ENCODE results near the gene TMC2. TPM values are rescaled to one million over a fixed set of nuclear protein-coding genes. Genes with fewer than 3 reads are reported as not detected.

TMC2 gene
- total RNA-seq, 1 experiment from 2014 or later = not detected

DNA sequence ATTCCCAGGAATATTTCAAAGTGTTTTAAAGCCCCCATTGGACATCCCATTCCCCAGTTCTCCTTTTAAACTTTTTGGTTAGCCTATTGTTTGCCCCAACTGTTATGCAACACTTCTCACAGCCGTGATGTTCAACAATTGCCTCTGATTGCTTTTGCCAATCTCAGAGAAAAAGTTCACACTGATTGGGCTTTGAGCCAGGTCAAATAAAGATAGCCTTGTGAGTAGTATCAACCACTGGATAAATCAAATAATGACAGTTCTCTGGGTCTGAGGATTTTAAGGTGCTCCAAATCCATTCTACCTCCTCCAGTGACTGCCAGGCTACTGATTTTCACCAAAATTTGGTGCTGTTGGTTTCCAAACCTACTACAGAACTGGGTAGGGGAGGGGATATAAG, 97.0 kb downstream of the TMC2 start:
- H3K36me3 ChIP-seq (ENCODE audit: insufficient read depth, low read length, poor library complexity, severe bottlenecking) = no peaks in the 10 kb centered on the region
- peaks cover 15% of the 10 kb centered on the region for H3K27me3 ChIP-seq (replicated peaks; ENCODE audit: insufficient read depth, low read depth, low read length, poor library complexity)
- ChIA-PET POLR2A (ENCODE audit: low non-redundant PET) (no interaction called here), CTCF (no interaction called here)
- no peaks in the 10 kb centered on the region for H3K4me1 ChIP-seq (ENCODE audit: insufficient read depth, low read length, poor library complexity, severe bottlenecking)
- BruUV-seq (replicated peaks) = no TSS peak
- DNase-seq (ENCODE audit: low spot score) = no peak
- no peaks in the 10 kb centered on the region for H3K9me3 ChIP-seq (ENCODE audit: low read depth, low read length, poor library complexity, severe bottlenecking)
- intact Hi-C loops (cut with micrococcal nuclease; ENCODE audit: unreplicated experiment) = no loop called here
- no peak for TF ChIP-seq EZH2 (IDR thresholded peaks at IDR 0.05; ENCODE audit: borderline replicate concordance, low read depth, low read length, poor library complexity, severe bottlenecking)
- TF ChIP-seq, protein P1, sequence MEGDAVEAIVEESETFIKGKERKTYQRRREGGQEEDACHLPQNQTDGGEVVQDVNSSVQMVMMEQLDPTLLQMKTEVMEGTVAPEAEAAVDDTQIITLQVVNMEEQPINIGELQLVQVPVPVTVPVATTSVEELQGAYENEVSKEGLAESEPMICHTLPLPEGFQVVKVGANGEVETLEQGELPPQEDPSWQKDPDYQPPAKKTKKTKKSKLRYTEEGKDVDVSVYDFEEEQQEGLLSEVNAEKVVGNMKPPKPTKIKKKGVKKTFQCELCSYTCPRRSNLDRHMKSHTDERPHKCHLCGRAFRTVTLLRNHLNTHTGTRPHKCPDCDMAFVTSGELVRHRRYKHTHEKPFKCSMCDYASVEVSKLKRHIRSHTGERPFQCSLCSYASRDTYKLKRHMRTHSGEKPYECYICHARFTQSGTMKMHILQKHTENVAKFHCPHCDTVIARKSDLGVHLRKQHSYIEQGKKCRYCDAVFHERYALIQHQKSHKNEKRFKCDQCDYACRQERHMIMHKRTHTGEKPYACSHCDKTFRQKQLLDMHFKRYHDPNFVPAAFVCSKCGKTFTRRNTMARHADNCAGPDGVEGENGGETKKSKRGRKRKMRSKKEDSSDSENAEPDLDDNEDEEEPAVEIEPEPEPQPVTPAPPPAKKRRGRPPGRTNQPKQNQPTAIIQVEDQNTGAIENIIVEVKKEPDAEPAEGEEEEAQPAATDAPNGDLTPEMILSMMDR (conservative IDR thresholded peaks at IDR 0.05; ENCODE audit: low read depth, low read length) = no peak
- no peak overlapping the region for H3K27ac ChIP-seq (ENCODE audit: low read depth, low read length, poor library complexity, severe bottlenecking)
- H3K4me3 ChIP-seq (ENCODE audit: low read depth, low read length, poor library complexity, severe bottlenecking) = no peak overlapping the region

DNA sequence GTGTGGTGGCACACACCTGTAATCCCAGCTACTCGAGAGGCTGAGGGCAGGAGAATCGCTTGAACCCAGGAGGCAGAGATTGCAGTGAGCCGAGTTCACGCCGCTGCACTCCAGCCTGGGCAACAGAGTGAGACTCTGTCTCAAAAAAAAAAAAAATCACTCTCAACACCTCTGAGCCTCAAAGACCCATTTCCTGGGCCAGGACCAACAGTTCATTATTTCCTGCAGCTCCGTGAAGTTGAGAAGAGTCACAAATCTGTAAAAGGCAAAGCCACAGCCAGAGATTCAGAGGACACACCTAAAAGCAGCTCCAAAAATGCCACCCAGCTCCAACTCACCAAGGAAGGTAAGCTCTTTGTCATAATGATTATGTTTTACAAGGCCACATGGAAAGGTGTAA, 100.9 kb downstream of the TMC2 start:
- Histone ChIP-seq H3K4me1 (ENCODE audit: insufficient read depth, low read length, poor library complexity, severe bottlenecking) (no peaks in the 10 kb centered on the region), H3K9me3 (ENCODE audit: low read depth, low read length, poor library complexity, severe bottlenecking) (no peaks in the 10 kb centered on the region), H3K27ac (ENCODE audit: low read depth, low read length, poor library complexity, severe bottlenecking) (no peak overlapping the region), H3K4me3 (ENCODE audit: low read depth, low read length, poor library complexity, severe bottlenecking) (no peak overlapping the region), H3K36me3 (ENCODE audit: insufficient read depth, low read length, poor library complexity, severe bottlenecking) (no peaks in the 10 kb centered on the region), H3K27me3 (replicated peaks; ENCODE audit: insufficient read depth, low read depth, low read length, poor library complexity) (peaks cover 12% of the 10 kb centered on the region)
- no TSS peak for BruUV-seq (replicated peaks)
- ChIA-PET CTCF (no interaction called here), POLR2A (ENCODE audit: low non-redundant PET) (no interaction called here)
- intact Hi-C loops (cut with micrococcal nuclease; ENCODE audit: unreplicated experiment) = no loop called here
- DNase-seq (ENCODE audit: low spot score) = no peak
- TF ChIP-seq EZH2 (IDR thresholded peaks at IDR 0.05; ENCODE audit: borderline replicate concordance, low read depth, low read length, poor library complexity, severe bottlenecking) = no peak
- TF ChIP-seq, protein P1 (conservative IDR thresholded peaks at IDR 0.05; ENCODE audit: low read depth, low read length) = no peak

DNA sequence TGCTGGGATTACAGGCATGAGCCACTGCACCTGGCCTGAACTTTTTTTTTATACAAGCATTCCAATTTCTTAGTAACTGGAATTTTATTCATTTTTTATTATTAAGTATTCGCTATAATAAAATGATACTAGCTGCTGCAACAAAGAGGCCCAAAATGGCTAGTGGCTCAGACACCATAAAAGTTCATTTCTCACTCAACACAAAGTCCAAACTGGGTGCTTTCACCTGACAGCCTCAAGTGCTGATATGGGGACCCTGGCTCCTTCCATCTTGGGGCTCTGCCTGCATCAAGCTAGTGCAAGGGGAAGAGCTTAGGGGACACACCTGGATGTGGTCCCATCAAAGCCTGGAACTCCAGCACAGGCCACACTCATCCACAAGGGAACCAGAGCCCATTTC, 103.9 kb downstream of the TMC2 start:
- no peaks in the 10 kb centered on the region for H3K9me3 ChIP-seq (ENCODE audit: low read depth, low read length, poor library complexity, severe bottlenecking)
- no peak overlapping the region for H3K4me3 ChIP-seq (ENCODE audit: low read depth, low read length, poor library complexity, severe bottlenecking)
- TF ChIP-seq, protein P1 (conservative IDR thresholded peaks at IDR 0.05; ENCODE audit: low read depth, low read length) = no peak
- TF ChIP-seq EZH2 (IDR thresholded peaks at IDR 0.05; ENCODE audit: borderline replicate concordance, low read depth, low read length, poor library complexity, severe bottlenecking) = no peak
- no peaks in the 10 kb centered on the region for H3K4me1 ChIP-seq (ENCODE audit: insufficient read depth, low read length, poor library complexity, severe bottlenecking)
- CTCF ChIA-PET = no interaction called here
- DNase-seq (ENCODE audit: low spot score) = no peak
- no peaks in the 10 kb centered on the region for H3K27me3 ChIP-seq (replicated peaks; ENCODE audit: insufficient read depth, low read depth, low read length, poor library complexity)
- POLR2A ChIA-PET (ENCODE audit: low non-redundant PET) = no interaction called here
- intact Hi-C loops (cut with micrococcal nuclease; ENCODE audit: unreplicated experiment) = no loop called here
- BruUV-seq (replicated peaks) = no TSS peak
- no peak overlapping the region for H3K27ac ChIP-seq (ENCODE audit: low read depth, low read length, poor library complexity, severe bottlenecking)
- no peaks in the 10 kb centered on the region for H3K36me3 ChIP-seq (ENCODE audit: insufficient read depth, low read length, poor library complexity, severe bottlenecking)

Data from A673 (cell line).